Pulmonary artery endothelial cell (primary cell): ENCODE measurements around the gene BORCS6. TPM values are rescaled to one million over a fixed set of nuclear protein-coding genes. Genes with fewer than 3 reads are reported as not detected.
A peak's percentile ranks its signal among the peaks of the same experiment; 100 is the strongest.

ENCODE experiments used
- DNase-seq: peaks from one replicate; pipeline ENCODE4 v3.0.0-alpha.2; 2011; ENCODE audit warnings: low read depth, low spot score
- total RNA-seq: library from RNA; depleted of rRNA; stranded (reverse); fragments of >200 nt; gene quantifications from 2 replicates; pipeline ENCODE4 v1.2.3, GENCODE V29; 2014

BORCS6 gene
- total RNA-seq, 1 donor from 2014 or later: 9.6 TPM

GRCh38 chr17:8212312-8213180 is 22.6 kb upstream of the BORCS6 start:
- no peak for DNase-seq

- DNase-seq: no peak
Observed at GRCh38 chr17:8210761-8211458, 20.9 kb upstream of the BORCS6 start.

- DNase-seq: peak; percentile 83
Observed at GRCh38 chr17:8209907-8210760, 20.2 kb upstream of the BORCS6 start, which contains the start of gene AURKB. AURKB (minus strand) TSS chr17:8210575; CDS start chr17:8210224, 351 bp downstream.

- no peak for DNase-seq
Observed at GRCh38 chr17:8206536-8206935, 16.6 kb upstream of the BORCS6 start.

GRCh38 chr17:8204761-8205555 is 15.0 kb upstream of the BORCS6 start:
- DNase-seq: no peak

GRCh38 chr17:8192070-8192815 is 2.3 kb upstream of the BORCS6 start:
- DNase-seq: peak; percentile 76

- no peak for DNase-seq
Observed at GRCh38 chr17:8190506-8190905, 526 bp upstream of the BORCS6 start.

- DNase-seq: no peak
Observed at GRCh38 chr17:8189041-8189710, 804 bp downstream of the BORCS6 start.

- DNase-seq: no peak
Observed at GRCh38 chr17:8188263-8188839, 1.6 kb downstream of the BORCS6 start.

GRCh38 chr17:8187517-8188262 is 2.3 kb downstream of the BORCS6 start:
- DNase-seq: peak; percentile 93

GRCh38 chr17:8186787-8187516 is 3.0 kb downstream of the BORCS6 start:
- peak; percentile 80 for DNase-seq

GRCh38 chr17:8186446-8186786 is 3.6 kb downstream of the BORCS6 start:
- no peak for DNase-seq

GRCh38 chr17:8185582-8186445 is 4.2 kb downstream of the BORCS6 start:
- DNase-seq: no peak

- DNase-seq: no peak
Observed at GRCh38 chr17:8176998-8177731, 12.8 kb downstream of the BORCS6 start.

- no peak for DNase-seq
Observed at GRCh38 chr17:8176197-8176940, 13.6 kb downstream of the BORCS6 start, which contains the start of gene TMEM107. TMEM107 (minus strand) TSS chr17:8176380; CDS start chr17:8176286, 94 bp downstream.
